Upper lobe of left lung (tissue), 4 donors: Measurements from ENCODE around the gene NHSL2.

ENCODE experiments used
- CTCF ChIP-seq, 6 experiments: fragments of 450-650 bp in 4 of 6; fragments of 200-600 bp in 2 of 6; sonication (generic) in 2 of 6; IDR thresholded peaks; one replicate each; pipeline ENCODE4 v1.5.1; 2016 to 2019; ENCODE audit warnings: antibody characterized with exemption in 6 of 6
- POLR2A ChIP-seq, 4 donors: fragments of 450-650 bp; IDR thresholded peaks; one replicate each; pipeline ENCODE4 v1.5.1; 2016 to 2017; ENCODE audit warnings: antibody characterized with exemption in 4 of 4, mild to moderate bottlenecking in 2 of 4

GRCh38 chrX:72062916-72063315, 152.3 kb downstream of the NHSL2 start:
- TF ChIP-seq POLR2A (IDR thresholded peaks at IDR 0.05): no peak
- no peak for TF ChIP-seq CTCF (IDR thresholded peaks at IDR 0.05)
